H9 (cell line): Measurements from ENCODE around the gene ZSCAN31. TPM values are rescaled to one million over a fixed set of nuclear protein-coding genes. Genes with fewer than 3 reads are reported as not detected.
A peak's percentile ranks its signal among the peaks of the same experiment; 100 is the strongest.

ENCODE experiments used
- DNase-seq: peaks from one replicate; pipeline ENCODE4 v3.0.0-alpha.2; 2017
- H2AFZ ChIP-seq: one replicate; pipeline ENCODE4 v1.6.1; 2013; ENCODE audit warnings: mild to moderate bottlenecking, low read length, control low read depth, moderate library complexity
- H2AK5ac ChIP-seq: 2 replicates; pipeline ENCODE4 v1.6.1; 2013; ENCODE audit warnings: low read length, control low read depth, mixed read lengths; ENCODE audit not compliant: insufficient read length
- H2BK120ac ChIP-seq: one replicate; pipeline ENCODE4 v1.6.1; 2013; ENCODE audit warnings: low read depth, mild to moderate bottlenecking, low read length, control low read depth, inconsistent platforms; ENCODE audit not compliant: poor library complexity, severe bottlenecking
- H2BK12ac ChIP-seq: 2 replicates; pipeline ENCODE4 v1.6.1; 2013; ENCODE audit warnings: low read length, control low read depth, mixed read lengths, low read depth; ENCODE audit not compliant: insufficient read length
- H2BK15ac ChIP-seq: 2 replicates; pipeline ENCODE4 v1.6.1; 2013; ENCODE audit warnings: low read depth, low read length, control low read depth
- H2BK20ac ChIP-seq: one replicate; pipeline ENCODE4 v1.6.1; 2013; ENCODE audit warnings: low read depth, mild to moderate bottlenecking, low read length, control low read depth, inconsistent platforms; ENCODE audit not compliant: poor library complexity, severe bottlenecking
- H2BK5ac ChIP-seq: 2 replicates; pipeline ENCODE4 v1.6.1; 2013; ENCODE audit warnings: low read length, control low read depth, mixed read lengths; ENCODE audit not compliant: insufficient read length
- H3K14ac ChIP-seq: 2 replicates; pipeline ENCODE4 v1.6.1; 2013; ENCODE audit warnings: low read length, control low read depth; ENCODE audit not compliant: insufficient read depth
- H3K18ac ChIP-seq: 2 replicates; pipeline ENCODE4 v1.6.1; 2013; ENCODE audit warnings: low read depth, mild to moderate bottlenecking, mixed read lengths, low read length, control low read depth; ENCODE audit not compliant: insufficient read length
- H3K23ac ChIP-seq: 2 replicates; pipeline ENCODE4 v1.6.1; 2013; ENCODE audit warnings: low read length, control low read depth, mixed read lengths, low read depth; ENCODE audit not compliant: insufficient read length
- H3K23me2 ChIP-seq: 2 replicates; pipeline ENCODE4 v1.6.1; 2013; ENCODE audit warnings: low read depth, mild to moderate bottlenecking, mixed read lengths, low read length, control low read depth; ENCODE audit not compliant: insufficient read length, poor library complexity, severe bottlenecking
- H3K27ac ChIP-seq: 2 replicates; pipeline ENCODE4 v1.5.1; 2013; ENCODE audit warnings: low read length, control low read depth, mixed read lengths, low read depth; ENCODE audit not compliant: insufficient read length
- H3K27me3 ChIP-seq: 2 replicates; pipeline ENCODE4 v1.6.1; 2013; ENCODE audit warnings: low read length, control low read depth, inconsistent platforms; ENCODE audit not compliant: insufficient read depth
- H3K4ac ChIP-seq: 2 replicates; pipeline ENCODE4 v1.6.1; 2013; ENCODE audit warnings: low read depth, mild to moderate bottlenecking, control low read depth, inconsistent platforms, low read length, moderate library complexity
- H3K4me1 ChIP-seq: 2 replicates; pipeline ENCODE4 v1.6.1; 2013; ENCODE audit warnings: low read length, control low read depth, inconsistent platforms; ENCODE audit not compliant: insufficient read depth
- H3K4me2 ChIP-seq: 2 replicates; pipeline ENCODE4 v1.6.1; 2013; ENCODE audit warnings: low read length, control low read depth, mixed read lengths; ENCODE audit not compliant: insufficient read length, insufficient read depth
- H3K56ac ChIP-seq: 2 replicates; pipeline ENCODE4 v1.6.1; 2013; ENCODE audit warnings: low read depth, mild to moderate bottlenecking, mixed read lengths, low read length, control low read depth; ENCODE audit not compliant: insufficient read length
- H3K79me1 ChIP-seq: 2 replicates; pipeline ENCODE4 v1.6.1; 2013; ENCODE audit warnings: low read depth, mild to moderate bottlenecking, moderate library complexity, low read length, control low read depth, inconsistent platforms; ENCODE audit not compliant: insufficient read depth, poor library complexity, severe bottlenecking
- H3K79me2 ChIP-seq: 2 replicates; pipeline ENCODE4 v1.6.1; 2013; ENCODE audit warnings: low read length, control low read depth, inconsistent platforms; ENCODE audit not compliant: insufficient read depth
- H3K9ac ChIP-seq: 2 replicates; pipeline ENCODE4 v1.6.1; 2013; ENCODE audit warnings: low read length, control low read depth, mixed read lengths; ENCODE audit not compliant: insufficient read length; ENCODE audit errors: extremely low read depth
- H3K9me3 ChIP-seq: one replicate; pipeline ENCODE4 v1.6.1; 2013; ENCODE audit warnings: low read depth, low read length, inconsistent platforms; ENCODE audit not compliant: control insufficient read depth
- H3T11ph ChIP-seq: one replicate; pipeline ENCODE4 v1.6.1; 2013; ENCODE audit warnings: mild to moderate bottlenecking, low read length, control low read depth, inconsistent platforms
- H4K20me1 ChIP-seq: one replicate; pipeline ENCODE4 v1.6.1; 2013; ENCODE audit not compliant: control insufficient read depth, insufficient read length, insufficient read depth
- H4K5ac ChIP-seq: 2 replicates; pipeline ENCODE4 v1.6.1; 2013; ENCODE audit warnings: low read depth, mild to moderate bottlenecking, mixed read lengths, low read length, control low read depth; ENCODE audit not compliant: insufficient read length
- H4K8ac ChIP-seq: replicated peaks from 2 replicates; pipeline ENCODE4 v1.6.1; 2013; ENCODE audit warnings: low read length, control low read depth, mixed read lengths, low read depth; ENCODE audit not compliant: insufficient read length
- H4K91ac ChIP-seq: 2 replicates; pipeline ENCODE4 v1.6.1; 2013; ENCODE audit warnings: low read depth, mild to moderate bottlenecking, moderate library complexity, mixed read lengths, low read length, control low read depth; ENCODE audit not compliant: insufficient read length
- H3K27ac Mint-ChIP-seq, 3 experiments: 2 replicates in 2 of 3; 3 replicates in 1 of 3; pipeline ENCODE4 v1.8.0; 2020 to 2021; ENCODE audit warnings: mixed read lengths in 3 of 3, mild to moderate bottlenecking in 1 of 3, moderate library complexity in 1 of 3
- H3K27me3 Mint-ChIP-seq: 2 replicates; pipeline ENCODE4 v1.8.0; 2021; ENCODE audit warnings: low read depth, mild to moderate bottlenecking, moderate library complexity, mixed read lengths
- H3K36me3 Mint-ChIP-seq, 3 experiments: 2 replicates in 2 of 3; 3 replicates in 1 of 3; pipeline ENCODE4 v1.8.0; 2020 to 2021; ENCODE audit warnings: low read depth in 3 of 3, mixed read lengths in 3 of 3; ENCODE audit not compliant: insufficient read depth in 1 of 3
- H3K4me1 Mint-ChIP-seq, 2 experiments: 2 replicates each; pipeline ENCODE4 v1.8.0; 2020; ENCODE audit warnings: mixed read lengths in 2 of 2
- H3K4me3 Mint-ChIP-seq, 2 experiments: 2 replicates in 1 of 2; 3 replicates in 1 of 2; pipeline ENCODE4 v1.8.0; 2020 to 2021; ENCODE audit warnings: mild to moderate bottlenecking in 2 of 2, mixed read lengths in 2 of 2, moderate library complexity in 1 of 2
- H3K9me3 Mint-ChIP-seq, 2 experiments: 2 replicates in 1 of 2; 3 replicates in 1 of 2; pipeline ENCODE4 v1.8.0; 2020; ENCODE audit warnings: mild to moderate bottlenecking in 2 of 2, mixed read lengths in 2 of 2, moderate library complexity in 1 of 2
- WGBS: extraction: QIAGEN DNeasy Blood & Tissue Kit; methylation state at CpG from one replicate; pipeline ENCODE4 v1.1.7; 2013; ENCODE audit warnings: missing lambda C conversion rate, low lambda C conversion rate, mixed read lengths; ENCODE audit not compliant: insufficient read length; ENCODE audit errors: extremely low coverage; 5-methylcytosine and 5-hydroxymethylcytosine counted together
- total RNA-seq: library from RNA; stranded (reverse); gene quantifications from 2 replicates; pipeline ENCODE4 v1.2.1, GENCODE V29; 2021
- TF ChIP-seq, protein P1 (sequence below): fragments of 200-600 bp; sonication (generic); conservative IDR thresholded peaks from 3 replicates; pipeline ENCODE4 v1.8.0; 2021; ENCODE audit warnings: antibody characterized with exemption, mild to moderate bottlenecking

The ZSCAN31 gene
- total RNA-seq, 1 experiment from 2014 or later, result 7.1 TPM

DNA sequence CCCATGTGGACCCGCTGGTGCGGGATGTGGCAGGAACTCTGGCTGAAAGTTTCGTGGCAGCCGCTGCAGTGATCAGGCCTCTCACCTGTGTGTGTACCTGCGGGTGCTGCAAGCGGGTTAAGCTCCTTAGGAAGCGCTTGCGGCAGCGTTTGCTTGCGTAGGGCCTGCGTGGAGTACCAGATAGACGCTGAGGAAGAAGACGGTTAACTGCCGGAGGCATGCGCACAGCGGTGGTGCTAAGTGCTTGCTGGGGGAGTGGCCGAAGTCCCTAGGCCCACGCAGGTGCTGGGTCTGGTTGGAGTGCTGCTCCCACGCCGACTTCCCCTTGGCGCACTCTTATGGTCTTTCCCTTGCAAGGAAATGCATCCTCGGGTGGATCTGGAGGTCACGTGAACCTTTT lies 23.0 kb downstream of the ZSCAN31 start:
- no peak overlapping the region for H3T11ph ChIP-seq
- peaks cover 0 to 5% (median 0%) of the 10 kb centered on the region in 3 experiments; a peak in 2 of 7 replicates for H3K36me3 Mint-ChIP-seq
- H2AK5ac ChIP-seq, result no peak overlapping the region

More for the DNA sequence above, 23.0 kb downstream of the ZSCAN31 start:
- Histone ChIP-seq H3K4ac (no peak overlapping the region), H4K91ac (no peak overlapping the region), H3K18ac (no peak overlapping the region), H3K23ac (no peak overlapping the region), H3K79me1 (no peaks in the 10 kb centered on the region), H2BK5ac (no peak overlapping the region), H4K20me1 (no peaks in the 10 kb centered on the region), H2AFZ (no peak overlapping the region), H2BK15ac (0 out of 2 replicates have a peak overlapping the region, but pooled peaks have one; percentile 32), H3K27me3 (no peaks in the 10 kb centered on the region), H3K9ac (no peak overlapping the region), H2BK120ac (no peak overlapping the region), H3K56ac (no peak overlapping the region), H4K5ac (no peak overlapping the region), H2BK12ac (no peak overlapping the region), H3K27ac (no peak overlapping the region), H3K4me2 (no peak overlapping the region), H3K23me2 (no peaks in the 10 kb centered on the region), H4K8ac (peak overlapping the region; percentile 20), H3K4me1 (peaks cover 4% of the 10 kb centered on the region; the same call in 1 of the 2 replicates), H3K14ac (peak overlapping the region; percentile 40; the same call in 1 of the 2 replicates), H3K9me3 (no peaks in the 10 kb centered on the region), H2BK20ac (no peak overlapping the region), H3K79me2 (no peaks in the 10 kb centered on the region)
- H3K9me3 Mint-ChIP-seq, result peaks cover 0 to 5% of the 10 kb centered on the region in 2 experiments; a peak in 2 of 5 replicates
- no CpG with 5 or more reads among the region's 23 CpGs for WGBS
- H3K27me3 Mint-ChIP-seq, result no peaks in the 10 kb centered on the region
- peaks cover 26 to 27% of the 10 kb centered on the region in 2 experiments for H3K4me1 Mint-ChIP-seq
- peak; percentile 36 for DNase-seq
- TF ChIP-seq, protein P1, sequence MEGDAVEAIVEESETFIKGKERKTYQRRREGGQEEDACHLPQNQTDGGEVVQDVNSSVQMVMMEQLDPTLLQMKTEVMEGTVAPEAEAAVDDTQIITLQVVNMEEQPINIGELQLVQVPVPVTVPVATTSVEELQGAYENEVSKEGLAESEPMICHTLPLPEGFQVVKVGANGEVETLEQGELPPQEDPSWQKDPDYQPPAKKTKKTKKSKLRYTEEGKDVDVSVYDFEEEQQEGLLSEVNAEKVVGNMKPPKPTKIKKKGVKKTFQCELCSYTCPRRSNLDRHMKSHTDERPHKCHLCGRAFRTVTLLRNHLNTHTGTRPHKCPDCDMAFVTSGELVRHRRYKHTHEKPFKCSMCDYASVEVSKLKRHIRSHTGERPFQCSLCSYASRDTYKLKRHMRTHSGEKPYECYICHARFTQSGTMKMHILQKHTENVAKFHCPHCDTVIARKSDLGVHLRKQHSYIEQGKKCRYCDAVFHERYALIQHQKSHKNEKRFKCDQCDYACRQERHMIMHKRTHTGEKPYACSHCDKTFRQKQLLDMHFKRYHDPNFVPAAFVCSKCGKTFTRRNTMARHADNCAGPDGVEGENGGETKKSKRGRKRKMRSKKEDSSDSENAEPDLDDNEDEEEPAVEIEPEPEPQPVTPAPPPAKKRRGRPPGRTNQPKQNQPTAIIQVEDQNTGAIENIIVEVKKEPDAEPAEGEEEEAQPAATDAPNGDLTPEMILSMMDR, result no peak
- no peak overlapping the region for H3K4me3 Mint-ChIP-seq
- no peak overlapping the region for H3K27ac Mint-ChIP-seq
